HepG2 (cell line): ENCODE measurements around the gene DACT2. TPM values are rescaled to one million over a fixed set of nuclear protein-coding genes. Genes with fewer than 3 reads are reported as not detected.

Experiments
- ATAC-seq: fragments of 200-7000 bp; cut with Tn5 transposase; 3 replicates; pipeline ENCODE4 v1.9.1; 2020; ENCODE audit warnings: mild to moderate bottlenecking, moderate library complexity
- BruUV-seq: library from RNA; stranded (reverse); fragments of 400-500 nt; replicated peaks from 2 replicates; lab custom pipeline; 2021; lab: Mats Ljungman, UMichigan
- CTCF ChIA-PET: fragments of 300-600 bp; formaldehyde crosslinking; extraction: SDS; loops from one replicate; lab custom pipeline; 2021; ENCODE audit warnings: low total read pairs, inconsistent platforms, low intra/inter-chr PET ratio; lab: Yijun Ruan, JAX
- POLR2A ChIA-PET: fragments of 350-600 bp; sonication (Branson Sonifier 250); formaldehyde crosslinking; loops from one replicate; lab custom pipeline; 2020; ENCODE audit warnings: antibody characterized with exemption, inconsistent platforms; lab: Yijun Ruan, JAX
- DNase-seq: peaks from one replicate; pipeline ENCODE4 v3.0.0-alpha.2; 2015; ENCODE audit warnings: low spot score
- FAIRE-seq: peaks from 3 replicates; lab custom pipeline; 2011; peaks lifted over from hg19 to GRCh38; lab: Jason Lieb, UNC
- H2AFZ ChIP-seq: one replicate; pipeline ENCODE4 v1.6.1; 2011; ENCODE audit warnings: low read length, inconsistent platforms
- H3K27ac ChIP-seq: fragments of 300-600 bp; 3 replicates; pipeline ENCODE4 v1.8.0; 2011; ENCODE audit warnings: mixed run types, mild to moderate bottlenecking, mixed read lengths, low read length, inconsistent platforms; ENCODE audit not compliant: insufficient read depth; ENCODE audit errors: extremely low read length
- H3K27me3 ChIP-seq, 2 experiments: fragments of 200-600 bp in 1 of 2; 2 replicates in 1 of 2; 3 replicates in 1 of 2; pipeline versions ENCODE4 v1.6.0 to v1.8.0; 2011; ENCODE audit warnings: low read length in 2 of 2, mild to moderate bottlenecking in 2 of 2, moderate library complexity in 2 of 2, inconsistent platforms in 1 of 2; ENCODE audit not compliant: insufficient read depth in 2 of 2, control insufficient read depth in 1 of 2
- H3K36me3 ChIP-seq, 2 experiments: fragments of 200-600 bp in 1 of 2; replicated peaks in 1 of 2; 2 replicates in 1 of 2; 3 replicates in 1 of 2; pipeline versions ENCODE4 v1.5.1 to v1.8.0; 2011; ENCODE audit warnings: low read length in 2 of 2, inconsistent platforms in 1 of 2; ENCODE audit not compliant: insufficient read depth in 2 of 2, control insufficient read depth in 1 of 2
- H3K4me1 ChIP-seq: 2 replicates; pipeline ENCODE4 v1.5.1; 2012; ENCODE audit warnings: low read length, inconsistent platforms; ENCODE audit not compliant: insufficient read depth
- H3K4me2 ChIP-seq: 2 replicates; pipeline ENCODE4 v1.6.0; 2011; ENCODE audit warnings: low read depth, low read length, inconsistent platforms
- H3K4me3 ChIP-seq, 3 experiments: fragments of 200-600 bp in 1 of 3; sonication (generic), shearing (Covaris generic) in 1 of 3; replicated peaks in 1 of 3; 2 replicates each; pipeline ENCODE4 v1.5.1; 2011 to 2016; ENCODE audit warnings: low read length in 3 of 3, inconsistent platforms in 2 of 3, low read depth in 2 of 3, mild to moderate bottlenecking in 2 of 3, control low read depth in 1 of 3, mixed read lengths in 1 of 3; ENCODE audit not compliant: insufficient read depth in 1 of 3
- H3K79me2 ChIP-seq: one replicate; pipeline ENCODE4 v1.6.1; 2011; ENCODE audit warnings: low read length, inconsistent platforms; ENCODE audit not compliant: insufficient read depth
- H3K9ac ChIP-seq: 2 replicates; pipeline ENCODE4 v1.6.0; 2011; ENCODE audit warnings: mild to moderate bottlenecking, low read depth, low read length, inconsistent platforms; ENCODE audit not compliant: insufficient read depth
- H3K9me3 ChIP-seq: 2 replicates; pipeline ENCODE4 v1.5.1; 2012; ENCODE audit warnings: mild to moderate bottlenecking, low read length
- H4K20me1 ChIP-seq: 2 replicates; pipeline ENCODE4 v1.6.0; 2011; ENCODE audit warnings: inconsistent platforms, mild to moderate bottlenecking, low read length, moderate library complexity; ENCODE audit not compliant: insufficient read depth
- ZNF274 ChIP-seq: sonication (generic); formaldehyde crosslinking; IDR thresholded peaks from 2 replicates; pipeline ENCODE4 v1.5.1; 2020; ENCODE audit warnings: mild to moderate bottlenecking, missing genetic modification reagents
- ZNF766 ChIP-seq: sonication (generic); formaldehyde crosslinking; IDR thresholded peaks from 2 replicates; pipeline ENCODE4 v1.5.0; 2020; ENCODE audit warnings: missing genetic modification reagents, borderline replicate concordance
- ZNF768 ChIP-seq: sonication (generic); formaldehyde crosslinking; IDR thresholded peaks from 2 replicates; pipeline ENCODE4 v1.4.0; 2020; ENCODE audit warnings: missing genetic modification reagents
- WGBS: methylation state at CpG from one replicate; pipeline ENCODE4 v1.1.6; 2017; ENCODE audit warnings: low lambda C conversion rate; 5-methylcytosine and 5-hydroxymethylcytosine counted together
- in situ Hi-C: cut with HindIII; loops from 2 replicates; pipeline ENCODE4 v1.10.0; 2017; ENCODE audit warnings: low pct_unique_long_range_greater_than_20kb; ENCODE audit not compliant: extremely low pct_ligation_motif_present
- intact Hi-C: fragments of 100-400 bp; cut with micrococcal nuclease; formaldehyde crosslinking; loops from one replicate; pipeline ENCODE4 v1.10.0; 2022; ENCODE audit not compliant: unreplicated experiment
- polyA plus RNA-seq, 8 experiments: library from polyadenylated mRNA; depleted of rRNA in 3 of 8; stranded (reverse) in 7 of 8; unstranded in 1 of 8; fragments of >200 nt; fragmentation: Illumina TruSeq in 4 of 8; extraction: Trizol in 4 of 8; gene quantifications; 2 replicates each; pipeline versions ENCODE4 v1.2.1 to v1.2.3, GENCODE V29; 2011 to 2016; ENCODE audit warnings: low read depth in 4 of 8, missing spikeins in 1 of 8, mixed read lengths in 1 of 8; ENCODE audit not compliant: insufficient read depth in 1 of 8
- total RNA-seq, 5 experiments: library from RNA; depleted of rRNA; stranded (reverse); fragments of >200 nt; fragmentation: Illumina TruSeq; extraction: Trizol; gene quantifications; 2 replicates each; pipeline ENCODE4 v1.2.3, GENCODE V29; 2016; ENCODE audit warnings: low read depth in 1 of 5
- TF ChIP-seq, protein P1 (sequence below): sonication (generic); formaldehyde crosslinking; IDR thresholded peaks from 2 replicates; pipeline ENCODE4 v1.9.0; 2022; ENCODE audit warnings: missing genetic modification reagents, mild to moderate bottlenecking, borderline replicate concordance
- TF ChIP-seq, protein P2 (sequence below): sonication (generic); formaldehyde crosslinking; IDR thresholded peaks from 2 replicates; pipeline ENCODE4 v1.5.0; 2020; ENCODE audit warnings: mild to moderate bottlenecking, missing genetic modification reagents, moderate library complexity

The DACT2 gene
- total and polyA plus RNA-seq, 2 of the 13 experiments (the other 11 are each of a cell fraction or from before 2014, with no cell fraction given) = 0.15 TPM; not detected in 1

DNA sequence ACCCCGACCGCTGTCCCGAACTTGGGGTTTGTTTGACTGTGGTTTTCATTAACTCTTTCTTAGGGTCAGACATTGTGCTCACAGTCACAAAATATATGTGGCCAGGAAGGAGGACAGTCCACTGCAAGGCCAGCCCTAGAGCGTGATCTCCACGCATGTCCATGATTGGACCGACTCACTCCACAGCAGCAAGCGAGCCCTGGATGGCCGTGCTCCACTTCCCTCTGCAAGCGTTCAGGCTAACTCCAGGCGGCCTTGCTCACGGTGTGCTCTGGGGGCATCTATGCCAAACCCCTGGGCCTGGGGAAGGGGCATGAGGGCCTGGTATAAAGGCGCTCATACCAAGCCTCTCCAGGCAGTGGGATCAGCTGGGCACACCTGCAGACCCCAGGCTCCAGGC lies 5.6 kb downstream of the DACT2 start:
- H3K4me1 ChIP-seq = peaks cover 63% of the 10 kb centered on the region
- peaks cover 0 to 6% of the 10 kb centered on the region in 2 experiments; a peak in 2 of 5 replicates for H3K27me3 ChIP-seq
- H3K27ac ChIP-seq = no peak overlapping the region
- ChIA-PET POLR2A (interaction anchor here (1.1 to 1.6 kb wide), 4 partner anchors 12 to 66 kb away, joined by 3 to 10 read pairs (median 6); no protein-coding TSS in a partner anchor), CTCF (no interaction called here)
- no peak for FAIRE-seq
- in situ Hi-C loops = no loop called here
- no peak for ATAC-seq
- H4K20me1 ChIP-seq = no peaks in the 10 kb centered on the region
- no peaks in the 10 kb centered on the region for H3K9me3 ChIP-seq
- H3K36me3 ChIP-seq = no peaks in the 10 kb centered on the region
- TF ChIP-seq, protein P1, sequence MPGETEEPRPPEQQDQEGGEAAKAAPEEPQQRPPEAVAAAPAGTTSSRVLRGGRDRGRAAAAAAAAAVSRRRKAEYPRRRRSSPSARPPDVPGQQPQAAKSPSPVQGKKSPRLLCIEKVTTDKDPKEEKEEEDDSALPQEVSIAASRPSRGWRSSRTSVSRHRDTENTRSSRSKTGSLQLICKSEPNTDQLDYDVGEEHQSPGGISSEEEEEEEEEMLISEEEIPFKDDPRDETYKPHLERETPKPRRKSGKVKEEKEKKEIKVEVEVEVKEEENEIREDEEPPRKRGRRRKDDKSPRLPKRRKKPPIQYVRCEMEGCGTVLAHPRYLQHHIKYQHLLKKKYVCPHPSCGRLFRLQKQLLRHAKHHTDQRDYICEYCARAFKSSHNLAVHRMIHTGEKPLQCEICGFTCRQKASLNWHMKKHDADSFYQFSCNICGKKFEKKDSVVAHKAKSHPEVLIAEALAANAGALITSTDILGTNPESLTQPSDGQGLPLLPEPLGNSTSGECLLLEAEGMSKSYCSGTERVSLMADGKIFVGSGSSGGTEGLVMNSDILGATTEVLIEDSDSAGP (CRISPR knock-in tag) = peak; percentile 30; the same call in 1 of the 2 replicates
- TF ChIP-seq ZNF274 (CRISPR knock-in tag) (peak; percentile 33; the same call in 1 of the 2 replicates), ZNF766 (CRISPR knock-in tag) (no peak), ZNF768 (CRISPR knock-in tag) (peak; percentile 26; the same call in 1 of the 2 replicates)
- TF ChIP-seq, protein P2, sequence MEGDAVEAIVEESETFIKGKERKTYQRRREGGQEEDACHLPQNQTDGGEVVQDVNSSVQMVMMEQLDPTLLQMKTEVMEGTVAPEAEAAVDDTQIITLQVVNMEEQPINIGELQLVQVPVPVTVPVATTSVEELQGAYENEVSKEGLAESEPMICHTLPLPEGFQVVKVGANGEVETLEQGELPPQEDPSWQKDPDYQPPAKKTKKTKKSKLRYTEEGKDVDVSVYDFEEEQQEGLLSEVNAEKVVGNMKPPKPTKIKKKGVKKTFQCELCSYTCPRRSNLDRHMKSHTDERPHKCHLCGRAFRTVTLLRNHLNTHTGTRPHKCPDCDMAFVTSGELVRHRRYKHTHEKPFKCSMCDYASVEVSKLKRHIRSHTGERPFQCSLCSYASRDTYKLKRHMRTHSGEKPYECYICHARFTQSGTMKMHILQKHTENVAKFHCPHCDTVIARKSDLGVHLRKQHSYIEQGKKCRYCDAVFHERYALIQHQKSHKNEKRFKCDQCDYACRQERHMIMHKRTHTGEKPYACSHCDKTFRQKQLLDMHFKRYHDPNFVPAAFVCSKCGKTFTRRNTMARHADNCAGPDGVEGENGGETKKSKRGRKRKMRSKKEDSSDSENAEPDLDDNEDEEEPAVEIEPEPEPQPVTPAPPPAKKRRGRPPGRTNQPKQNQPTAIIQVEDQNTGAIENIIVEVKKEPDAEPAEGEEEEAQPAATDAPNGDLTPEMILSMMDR (CRISPR knock-in tag) = 0 out of 2 replicates have a peak, but pooled peaks have one; percentile 4
- H3K4me2 ChIP-seq = peak overlapping the region; percentile 45
- H3K79me2 ChIP-seq = no peaks in the 10 kb centered on the region
- H3K4me3 ChIP-seq = peak overlapping the region in 2 of 3 experiments; percentile 17 to 20; a peak in 1 of 6 replicates
- no peak overlapping the region for H2AFZ ChIP-seq
- WGBS = 66% methylated on average over 9 of the region's 12 CpGs
- intact Hi-C loops = no loop called here
- DNase-seq = no peak
- BruUV-seq = no TSS peak
- peak overlapping the region; percentile 24; the same call in 1 of the 2 replicates for H3K9ac ChIP-seq
